ENCODE data around the gene DOCK9. TPM values are rescaled to one million over a fixed set of nuclear protein-coding genes. Genes with fewer than 3 reads are reported as not detected.

The DOCK9 gene
- total and polyA plus RNA-seq, 9 of the 15 experiments (the other 6 are each of a cell fraction or from before 2014, with no cell fraction given), result 3.5 to 25.3 (median 16.7) TPM

DNA sequence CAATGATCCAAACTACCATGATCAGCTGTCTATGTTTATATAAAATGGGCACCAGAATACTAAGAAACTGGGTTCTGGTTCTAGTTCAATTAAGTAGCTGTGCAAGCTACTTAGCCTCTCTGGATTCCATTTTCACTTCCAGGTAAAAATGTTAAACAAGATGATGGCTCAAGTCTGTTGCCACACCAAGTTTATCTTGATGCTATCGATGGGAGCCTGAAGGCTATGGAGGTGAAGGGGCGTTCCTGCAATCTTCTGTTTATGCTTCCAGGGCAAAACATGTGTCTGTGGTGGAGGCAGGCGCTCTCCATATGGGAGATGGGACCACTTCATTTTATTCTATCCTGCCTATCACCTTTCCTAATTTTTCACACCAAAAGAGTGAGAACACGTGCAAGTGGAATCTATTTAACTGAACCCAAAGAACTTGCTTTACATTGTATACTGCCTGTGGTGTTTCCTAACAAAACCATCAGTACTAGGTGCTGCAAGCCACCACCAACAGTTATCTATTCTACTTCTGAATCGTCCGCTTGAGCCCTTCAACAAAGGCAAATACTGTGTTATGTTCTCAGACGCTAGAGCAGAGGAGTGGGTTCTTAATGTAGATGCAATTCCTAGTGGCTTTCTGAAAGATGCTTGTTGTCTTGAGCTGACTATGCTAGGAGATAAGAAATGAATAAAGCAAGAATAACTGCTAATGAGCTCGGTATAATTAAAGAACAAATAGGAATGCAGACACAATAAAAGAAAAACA, 70.9 kb downstream of the DOCK9 start:
- no peaks in the 10 kb centered on the region for H3K27me3 ChIP-seq (ENCODE audit: control insufficient read depth in 2 of 2, insufficient read depth in 2 of 2, low read length in 2 of 2)
- H3K4me1 ChIP-seq (replicated peaks in 1 of 2; ENCODE audit: control insufficient read depth in 2 of 2, insufficient read depth in 2 of 2, low read length in 2 of 2), result peaks cover 0 to 4% of the 10 kb centered on the region in 2 experiments; a peak in 1 of 5 replicates
- H3K4me3 ChIP-seq, result no peak overlapping the region
- H3K79me2 ChIP-seq (ENCODE audit: control insufficient read depth, insufficient read depth, low read length), result no peaks in the 10 kb centered on the region
- DNase-seq (ENCODE audit: extremely low read depth in 1 of 4, low spot score in 3 of 4), result no peak
- no peaks in the 10 kb centered on the region for H3K9me3 ChIP-seq (replicated peaks; ENCODE audit: control insufficient read depth, insufficient read depth, low read depth, low read length)
- BruUV-seq (replicated peaks), result no TSS peak
- ChIA-PET POLR2A (no interaction called here), CTCF (ENCODE audit: low intra/inter-chr PET ratio) (no interaction called here)
- no peak overlapping the region for H3K4me2 ChIP-seq (ENCODE audit: insufficient read depth, low read length)
- peaks cover 7% of the 10 kb centered on the region; the same call in 1 of the 3 replicates for H3K36me3 ChIP-seq (ENCODE audit: control insufficient read depth, insufficient read depth, low read length)
- no peaks in the 10 kb centered on the region for H3K9me1 ChIP-seq (ENCODE audit: control insufficient read depth, insufficient read depth, low read length)
- no peak overlapping the region for H3K9ac ChIP-seq (ENCODE audit: insufficient read depth in 1 of 2, low read depth in 2 of 2, low read length in 2 of 2)
- intact Hi-C loops (cut with micrococcal nuclease), result no loop called here
- 55% methylated on average over 7 of the region's 8 CpGs for WGBS (ENCODE audit: insufficient coverage, low coverage, missing lambda C conversion rate)
- H2AFZ ChIP-seq (ENCODE audit: low read depth, low read length), result no peak overlapping the region
- in situ Hi-C loops (cut with MboI), result no loop called here
- FAIRE-seq, result no peak
- H3K27ac ChIP-seq (ENCODE audit: extremely low read depth, low read depth, low read length), result no peak overlapping the region
- H4K20me1 ChIP-seq (replicated peaks; ENCODE audit: control insufficient read depth, insufficient read depth, low read length), result no peaks in the 10 kb centered on the region
- no peak for ATAC-seq
- TF ChIP-seq, protein P1, sequence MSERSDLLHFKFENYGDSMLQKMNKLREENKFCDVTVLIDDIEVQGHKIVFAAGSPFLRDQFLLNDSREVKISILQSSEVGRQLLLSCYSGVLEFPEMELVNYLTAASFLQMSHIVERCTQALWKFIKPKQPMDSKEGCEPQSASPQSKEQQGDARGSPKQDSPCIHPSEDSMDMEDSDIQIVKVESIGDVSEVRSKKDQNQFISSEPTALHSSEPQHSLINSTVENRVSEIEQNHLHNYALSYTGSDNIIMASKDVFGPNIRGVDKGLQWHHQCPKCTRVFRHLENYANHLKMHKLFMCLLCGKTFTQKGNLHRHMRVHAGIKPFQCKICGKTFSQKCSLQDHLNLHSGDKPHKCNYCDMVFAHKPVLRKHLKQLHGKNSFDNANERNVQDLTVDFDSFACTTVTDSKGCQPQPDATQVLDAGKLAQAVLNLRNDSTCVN (CRISPR knock-in tag; IDR thresholded peaks at IDR 0.05), result no peak
- no peak for TF ChIP-seq PCBP2 (IDR thresholded peaks at IDR 0.05; ENCODE audit: low read depth, low read length, poor library complexity, severe bottlenecking)
- TF ChIP-seq, protein P2, sequence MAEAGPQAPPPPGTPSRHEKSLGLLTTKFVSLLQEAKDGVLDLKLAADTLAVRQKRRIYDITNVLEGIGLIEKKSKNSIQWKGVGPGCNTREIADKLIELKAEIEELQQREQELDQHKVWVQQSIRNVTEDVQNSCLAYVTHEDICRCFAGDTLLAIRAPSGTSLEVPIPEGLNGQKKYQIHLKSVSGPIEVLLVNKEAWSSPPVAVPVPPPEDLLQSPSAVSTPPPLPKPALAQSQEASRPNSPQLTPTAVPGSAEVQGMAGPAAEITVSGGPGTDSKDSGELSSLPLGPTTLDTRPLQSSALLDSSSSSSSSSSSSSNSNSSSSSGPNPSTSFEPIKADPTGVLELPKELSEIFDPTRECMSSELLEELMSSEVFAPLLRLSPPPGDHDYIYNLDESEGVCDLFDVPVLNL (CRISPR knock-in tag; IDR thresholded peaks at IDR 0.05; ENCODE audit: low read depth), result no peak
- TF ChIP-seq ZNF830 (CRISPR knock-in tag; IDR thresholded peaks at IDR 0.05), result no peak
- no peak for TF ChIP-seq EP300 (IDR thresholded peaks at IDR 0.05; ENCODE audit: low read length)
- no peak for TF ChIP-seq KDM4B (IDR thresholded peaks at IDR 0.05; ENCODE audit: borderline replicate concordance in 2 of 2, low read depth in 1 of 2)
- TF ChIP-seq KLF6 (CRISPR knock-in tag; IDR thresholded peaks at IDR 0.05; ENCODE audit: borderline replicate concordance), result no peak
- no peak for TF ChIP-seq ZFP30 (CRISPR knock-in tag; IDR thresholded peaks at IDR 0.05; ENCODE audit: borderline replicate concordance)
- TF ChIP-seq ZBTB17 (CRISPR knock-in tag; IDR thresholded peaks at IDR 0.05), result no peak
- TF ChIP-seq ILF3 (IDR thresholded peaks at IDR 0.05; ENCODE audit: borderline replicate concordance), result no peak
- TF ChIP-seq ZKSCAN8 (CRISPR knock-in tag; IDR thresholded peaks at IDR 0.05), result no peak
- no peak for TF ChIP-seq HEY1 (CRISPR knock-in tag; IDR thresholded peaks at IDR 0.05; ENCODE audit: borderline replicate concordance)
- no peak for TF ChIP-seq MEF2D (tag; conservative IDR thresholded peaks at IDR 0.05; ENCODE audit: low read depth)

Measured in K562 (cell line).